Chondrocyte (in vitro differentiated cells): ENCODE data around the gene CRABP1. TPM values are rescaled to one million over a fixed set of nuclear protein-coding genes. Genes with fewer than 3 reads are reported as not detected.

Experiments used
- DNase-seq: peaks from one replicate; pipeline ENCODE4 v3.0.0; 2021; ENCODE audit warnings: mixed read lengths, low spot score
- H3K27ac Mint-ChIP-seq: one replicate; pipeline ENCODE4 v1.8.0; 2021; ENCODE audit warnings: mild to moderate bottlenecking, moderate library complexity, mixed read lengths; ENCODE audit not compliant: unreplicated experiment
- H3K27me3 Mint-ChIP-seq: 2 replicates; pipeline ENCODE4 v1.8.0; 2021; ENCODE audit warnings: low read depth, mixed read lengths
- H3K36me3 Mint-ChIP-seq: 2 replicates; pipeline ENCODE4 v1.8.0; 2021; ENCODE audit warnings: low read depth, mixed read lengths
- H3K4me1 Mint-ChIP-seq: 2 replicates; pipeline ENCODE4 v1.8.0; 2021; ENCODE audit warnings: low read depth, mild to moderate bottlenecking, mixed read lengths
- H3K4me3 Mint-ChIP-seq: one replicate; pipeline ENCODE4 v1.8.0; 2021; ENCODE audit warnings: mild to moderate bottlenecking, moderate library complexity, mixed read lengths; ENCODE audit not compliant: unreplicated experiment
- H3K9me3 Mint-ChIP-seq: 2 replicates; pipeline ENCODE4 v1.8.0; 2021; ENCODE audit warnings: low read depth, mixed read lengths
- CTCF ChIP-seq: fragments of 200-600 bp; sonication (generic); IDR thresholded peaks from 2 replicates; pipeline ENCODE4 v1.5.0; 2021; ENCODE audit warnings: antibody characterized with exemption, mild to moderate bottlenecking, moderate library complexity
- long read RNA-seq: library from polyadenylated mRNA; stranded (forward); transcript quantifications from one replicate; pipeline ENCODE4 v2.0.0, GENCODE V29; 2021
- total RNA-seq: library from RNA; stranded (reverse); gene quantifications from 3 replicates; pipeline ENCODE4 v1.2.1, GENCODE V29; 2021

CRABP1 gene
- total RNA-seq, result not detected in 3 replicates
- long read RNA-seq, result 0 reads

DNA sequence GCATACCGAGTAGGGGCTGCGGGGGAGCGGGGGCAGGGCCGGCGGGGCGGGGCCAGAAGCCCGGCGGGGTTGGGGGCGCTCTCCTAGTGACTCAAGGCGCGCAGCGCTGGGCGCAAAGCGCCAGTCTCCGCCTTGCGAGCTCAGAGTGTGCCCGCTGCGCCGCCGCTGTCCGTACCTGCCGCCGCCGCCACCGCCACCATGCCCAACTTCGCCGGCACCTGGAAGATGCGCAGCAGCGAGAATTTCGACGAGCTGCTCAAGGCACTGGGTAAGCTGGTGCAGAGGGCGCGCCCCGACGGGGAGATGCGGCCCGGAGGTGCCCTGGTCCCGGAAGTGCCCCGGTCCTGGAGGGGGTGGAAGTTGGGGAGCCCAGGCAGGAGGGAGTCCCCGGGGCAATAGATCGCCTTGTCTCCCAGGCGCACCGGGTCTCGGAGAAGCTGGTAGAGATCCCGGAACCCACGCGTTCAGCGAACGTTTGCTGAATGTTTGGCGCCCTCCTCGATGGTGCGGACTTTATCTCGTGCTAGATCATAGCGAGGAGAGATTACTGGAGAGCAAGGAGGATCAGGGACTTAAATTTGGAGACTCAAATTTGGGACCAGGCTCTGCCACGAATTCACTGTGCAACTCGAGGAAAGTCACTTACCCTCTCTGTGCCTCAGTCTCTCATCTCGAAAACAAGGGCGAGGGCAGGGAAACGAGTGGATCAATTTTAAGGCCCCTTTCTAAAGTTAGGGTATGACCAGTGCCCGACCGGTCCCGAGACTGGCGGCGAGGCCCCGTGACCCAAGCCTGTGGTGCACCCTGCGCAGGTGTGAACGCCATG is at the start of gene CRABP1:
TSS of gene CRABP1 (plus strand) at position 123 of the 826 bp plus-strand sequence. CDS start at position 199, 76 bp downstream.
- Mint-ChIP-seq H3K27me3 (peaks cover 68% of the 10 kb centered on the region), H3K36me3 (no peaks in the 10 kb centered on the region), H3K4me3 (peak within 1 kb of the TSS; percentile 45), H3K9me3 (no peaks in the 10 kb centered on the region), H3K27ac (no peak within 1 kb of the TSS), H3K4me1 (peaks cover 18% of the 10 kb centered on the region)
- no peak for DNase-seq
- no peak for TF ChIP-seq CTCF

- Mint-ChIP-seq H3K27ac (no peak overlapping the region), H3K27me3 (no peaks in the 10 kb centered on the region), H3K4me3 (no peak overlapping the region), H3K4me1 (no peaks in the 10 kb centered on the region), H3K36me3 (peaks cover 27% of the 10 kb centered on the region), H3K9me3 (no peaks in the 10 kb centered on the region)
- no peak for DNase-seq
- no peak for TF ChIP-seq CTCF
These were observed 49.1 kb upstream of the CRABP1 start for GRCh38 chr15:78291052-78291451.

DNA sequence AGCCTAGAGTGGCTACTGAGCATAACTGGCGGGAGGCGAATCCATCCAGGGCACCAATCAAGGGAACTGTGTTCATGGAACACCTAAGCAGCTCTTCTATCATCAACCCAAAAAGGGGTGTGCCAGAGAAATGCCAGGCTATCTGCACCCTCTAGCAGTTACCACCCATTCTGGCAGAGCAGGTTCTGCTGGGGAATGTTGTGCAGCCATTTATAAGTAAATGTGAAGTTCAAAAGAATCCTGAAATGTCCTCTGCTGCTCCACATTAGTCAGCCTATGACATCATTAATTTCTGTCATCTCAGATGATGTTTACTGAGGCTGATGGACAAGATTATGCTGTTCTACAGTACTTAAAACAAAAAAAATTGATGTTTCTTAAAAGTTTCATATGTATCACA is 48.5 kb upstream of the CRABP1 start:
- Mint-ChIP-seq H3K27me3 (no peaks in the 10 kb centered on the region), H3K4me1 (no peaks in the 10 kb centered on the region), H3K27ac (no peak overlapping the region), H3K36me3 (peaks cover 22% of the 10 kb centered on the region), H3K4me3 (no peak overlapping the region), H3K9me3 (no peaks in the 10 kb centered on the region)
- no peak for DNase-seq
- TF ChIP-seq CTCF, result no peak

- no peaks in the 10 kb centered on the region for H3K9me3 Mint-ChIP-seq
- peaks cover 18% of the 10 kb centered on the region for H3K36me3 Mint-ChIP-seq
- no peak for DNase-seq
- TF ChIP-seq CTCF, result no peak
- H3K27me3 Mint-ChIP-seq, result no peaks in the 10 kb centered on the region
- peaks cover 4% of the 10 kb centered on the region for H3K4me1 Mint-ChIP-seq
- no peak overlapping the region for H3K27ac Mint-ChIP-seq
- no peak overlapping the region for H3K4me3 Mint-ChIP-seq
These were observed 47.9 kb upstream of the CRABP1 start for GRCh38 chr15:78292219-78292618.

GRCh38 chr15:78299101-78299930 is 40.8 kb upstream of the CRABP1 start, which contains the start of gene SKIC8:
SKIC8 (minus strand) TSS chr15:78299609; CDS start chr15:78295686, 3,923 bp downstream.
- peak within 1 kb of the TSS; percentile 97 for H3K27ac Mint-ChIP-seq
- TF ChIP-seq CTCF, result peak; percentile 37
- H3K27me3 Mint-ChIP-seq, result no peaks in the 10 kb centered on the region
- H3K36me3 Mint-ChIP-seq, result no peaks in the 10 kb centered on the region
- no peak for DNase-seq
- peak within 1 kb of the TSS; percentile 98 for H3K4me3 Mint-ChIP-seq
- no peaks in the 10 kb centered on the region for H3K9me3 Mint-ChIP-seq
- peaks cover 45% of the 10 kb centered on the region for H3K4me1 Mint-ChIP-seq
